HUDEP-2 (cell line): ENCODE data around the gene SCN5A.
"Not testable (repeated sequence)": the region's sequence is repeated elsewhere in the genome, so short reads cannot be mapped to it uniquely, and the experiment has no call there.

Experiments used
- DNase-seq, 76 experiments: peaks; one replicate each; lab custom pipeline; 2025; ENCODE audit not compliant: unreplicated experiment in 76 of 76; lab: John Stamatoyannopoulos, UW

SCN5A gene

GRCh38 chr3:38580450-38581382 is 68.8 kb downstream of the SCN5A start:
- no peak for DNase-seq

DNA sequence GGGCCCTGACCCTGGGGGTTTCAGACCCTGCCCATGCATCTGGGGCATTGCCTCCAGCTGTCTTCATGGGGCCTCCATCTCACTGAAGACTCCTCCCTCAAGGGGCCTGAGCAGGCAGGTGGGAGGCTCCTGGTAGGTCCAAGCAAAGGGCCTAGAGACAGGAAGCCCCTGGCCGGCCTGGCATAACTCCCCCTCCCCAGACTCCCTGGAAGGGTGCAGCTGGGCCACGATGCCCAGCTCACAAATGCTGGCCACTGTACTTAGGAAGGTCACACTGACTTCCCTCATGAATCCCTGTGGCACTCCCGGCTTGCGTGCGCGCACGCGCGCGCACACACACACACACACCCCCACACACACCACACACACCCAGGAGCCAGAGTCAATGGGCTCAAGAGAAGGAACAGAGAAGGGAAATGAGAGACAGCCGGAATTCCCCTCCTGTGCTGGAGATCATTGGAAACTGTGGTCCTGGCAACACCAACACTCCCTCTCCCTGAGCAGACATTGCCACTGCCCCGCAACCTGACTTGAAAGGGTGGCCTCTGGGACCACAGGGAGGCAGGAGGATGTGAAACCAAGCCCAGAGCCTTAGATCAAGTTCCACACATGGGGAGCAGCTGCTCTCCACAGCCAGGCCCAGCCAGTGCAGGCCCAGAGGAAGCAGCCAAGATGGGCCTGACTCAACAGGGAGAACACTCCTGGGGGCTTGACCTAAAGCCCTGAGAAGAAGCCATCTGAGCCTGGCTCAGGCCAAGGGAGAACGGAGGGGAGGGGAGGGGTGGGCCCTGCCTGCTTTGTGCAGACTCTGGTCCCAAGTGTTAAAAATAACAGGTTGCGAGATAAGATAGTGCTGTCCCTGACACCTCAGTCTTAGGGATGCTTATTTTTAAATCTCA is 69.7 kb downstream of the SCN5A start:
- DNase-seq = no peak

- DNase-seq = no peak
Observed at GRCh38 chr3:38579141-38579540, 70.3 kb downstream of the SCN5A start.

DNA sequence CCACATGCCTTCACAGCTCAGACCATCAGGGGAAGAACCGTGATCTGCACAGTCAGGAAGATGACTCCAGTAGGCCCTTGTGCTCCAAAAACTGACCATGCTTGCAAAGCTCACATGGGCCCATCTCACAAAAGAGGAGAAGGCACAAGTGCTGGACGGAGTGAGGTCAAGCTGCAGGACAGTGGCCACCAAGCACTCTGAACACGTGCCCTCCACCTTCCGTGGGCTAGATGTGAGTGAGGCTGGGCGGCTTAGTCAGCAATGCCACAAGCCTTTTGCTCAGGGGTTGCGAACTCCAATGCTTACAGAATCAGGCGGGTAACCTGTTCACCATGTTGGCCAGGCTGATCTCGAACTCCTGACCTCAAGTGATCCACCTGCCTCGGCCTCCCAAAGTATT is 70.9 kb downstream of the SCN5A start:
- no peak for DNase-seq

DNA sequence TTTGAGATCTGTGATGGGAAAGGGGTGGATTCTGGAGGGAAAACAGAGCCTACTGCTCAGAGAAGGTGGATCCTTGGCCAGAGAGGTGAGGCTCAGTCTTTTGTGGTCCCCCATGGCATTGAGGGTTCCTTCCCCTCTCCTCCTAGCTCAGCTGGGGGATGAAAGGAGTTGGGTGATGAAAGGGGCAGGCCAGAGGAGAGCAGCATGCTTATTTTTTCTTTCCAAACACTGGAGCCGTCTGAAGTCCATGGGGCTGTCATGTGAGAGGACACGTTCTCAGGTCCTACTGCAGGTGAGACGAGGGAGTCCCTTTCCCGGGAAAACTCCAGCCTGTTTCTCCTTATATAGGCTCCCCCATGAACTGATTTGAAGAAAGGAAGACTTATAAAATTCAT is 71.4 kb downstream of the SCN5A start:
- DNase-seq = no peak

DNA sequence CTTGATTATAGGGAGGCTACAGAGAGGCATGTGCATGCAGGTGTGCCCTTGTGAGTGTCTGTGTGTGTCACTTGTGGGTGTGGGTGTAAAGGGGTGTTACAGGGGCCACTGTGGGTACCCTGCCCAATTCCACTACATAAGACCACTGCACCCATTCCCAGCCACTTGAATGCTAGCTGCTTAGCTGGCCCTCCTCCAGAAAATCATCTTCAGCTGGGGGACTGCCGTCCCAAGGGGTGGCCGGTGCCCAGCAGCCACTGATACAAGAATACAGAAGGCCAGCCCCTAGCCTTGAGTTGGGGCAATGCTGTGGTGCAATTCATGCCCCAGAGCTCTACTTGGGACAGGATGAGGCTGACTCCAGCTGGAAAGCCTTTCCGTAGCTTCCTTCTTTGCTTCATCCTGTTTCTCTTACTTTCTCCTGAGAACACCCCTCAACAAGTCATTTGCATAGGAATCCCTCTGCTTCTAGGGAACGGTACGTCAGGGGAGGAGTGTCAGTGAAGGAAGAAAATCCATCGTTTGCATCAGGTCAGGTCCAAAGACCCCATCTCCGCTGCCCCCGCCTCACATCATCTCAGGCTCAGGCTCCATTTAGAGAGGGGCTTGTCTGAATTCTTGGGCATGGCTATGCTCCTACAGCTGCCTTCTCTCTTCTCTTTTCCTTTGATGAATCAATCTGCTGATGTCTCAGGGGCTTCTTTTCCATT is 72.0 kb downstream of the SCN5A start:
- DNase-seq = no peak

- DNase-seq = no peak
Observed at GRCh38 chr3:38576526-38577370, 72.7 kb downstream of the SCN5A start.

DNA sequence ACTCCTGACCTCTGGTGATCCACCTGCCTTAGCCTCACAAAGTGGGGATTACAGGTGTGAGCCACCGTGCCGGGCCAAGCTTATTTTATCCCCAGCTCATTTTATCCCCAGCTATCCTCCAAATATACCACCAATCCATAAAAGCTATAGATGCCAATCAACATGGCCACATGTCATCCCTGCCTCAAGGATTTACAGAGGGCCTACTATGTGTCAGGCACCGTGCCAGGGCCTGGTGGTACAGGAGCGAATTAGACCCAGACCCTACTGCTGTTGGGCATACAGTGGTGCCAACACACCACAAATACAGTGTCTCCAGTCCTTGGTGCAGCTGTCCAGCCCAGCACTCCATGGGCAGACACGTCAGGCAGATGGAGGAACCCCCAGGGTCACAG is 73.4 kb downstream of the SCN5A start:
- no peak for DNase-seq

- no peak for DNase-seq
Observed at GRCh38 chr3:38575279-38575843, 74.1 kb downstream of the SCN5A start.

DNA sequence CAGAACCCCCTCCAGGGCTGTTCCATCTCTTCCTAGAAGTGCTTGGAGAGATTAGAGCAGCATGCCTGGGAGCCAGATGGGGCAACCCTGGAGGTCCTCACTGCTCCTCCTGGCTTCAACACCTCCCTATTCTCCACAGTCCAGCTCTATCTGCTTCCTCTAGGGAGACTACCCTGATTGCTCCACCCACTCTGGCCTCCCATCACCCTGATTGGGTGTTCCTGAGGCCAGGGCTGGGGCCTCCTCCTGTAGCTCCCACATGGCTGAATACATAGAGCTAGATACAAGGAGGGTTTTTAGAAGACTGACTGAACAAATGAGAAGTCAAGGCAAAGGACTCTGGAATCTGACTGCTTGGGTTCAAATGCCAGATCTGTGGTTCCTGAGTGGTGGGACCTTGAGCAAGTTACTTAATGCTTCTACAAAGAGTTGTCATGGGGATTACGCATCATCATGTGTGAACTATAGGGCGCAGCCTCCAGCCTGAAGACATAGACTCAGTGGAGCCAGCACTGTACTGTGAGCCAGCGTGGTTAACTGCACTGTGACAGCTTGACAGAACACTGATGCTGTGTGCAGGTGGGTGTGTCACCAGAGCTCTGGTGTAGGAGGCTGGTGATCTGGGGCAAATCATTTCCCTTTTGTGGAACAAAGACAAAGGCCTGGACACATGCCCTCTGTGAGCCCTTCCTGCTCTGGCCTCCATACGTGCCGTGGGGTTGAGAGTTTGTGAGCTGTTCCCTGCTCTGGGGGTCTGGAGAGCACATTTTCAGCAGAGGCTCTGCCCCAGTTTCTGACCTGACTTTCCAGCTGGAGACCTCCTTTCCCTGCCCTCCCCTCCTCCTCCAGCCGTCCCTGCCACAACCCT is 74.8 kb downstream of the SCN5A start:
- DNase-seq = no peak

- DNase-seq = no peak
Observed at GRCh38 chr3:38573556-38573955, 75.9 kb downstream of the SCN5A start.

DNA sequence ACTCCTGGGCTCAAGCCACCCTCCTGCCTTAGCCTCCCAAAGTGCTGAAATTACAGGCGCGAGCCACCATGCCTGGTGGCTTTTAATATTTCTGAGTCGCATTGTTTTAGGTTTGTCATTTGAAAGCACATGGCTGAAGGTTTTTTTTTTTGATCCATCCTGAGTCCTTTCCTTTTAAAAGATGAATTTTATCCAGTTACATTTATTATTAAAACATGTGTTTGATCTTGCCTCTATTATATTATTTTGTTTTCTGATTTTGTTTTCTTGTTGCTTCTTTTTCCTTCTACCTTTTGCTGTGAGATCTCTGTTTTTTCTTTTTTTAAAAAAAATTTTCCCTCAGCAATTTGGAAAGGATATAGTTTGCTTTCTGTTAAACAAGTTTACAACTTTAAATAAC is 76.4 kb downstream of the SCN5A start:
- no peak for DNase-seq

DNA sequence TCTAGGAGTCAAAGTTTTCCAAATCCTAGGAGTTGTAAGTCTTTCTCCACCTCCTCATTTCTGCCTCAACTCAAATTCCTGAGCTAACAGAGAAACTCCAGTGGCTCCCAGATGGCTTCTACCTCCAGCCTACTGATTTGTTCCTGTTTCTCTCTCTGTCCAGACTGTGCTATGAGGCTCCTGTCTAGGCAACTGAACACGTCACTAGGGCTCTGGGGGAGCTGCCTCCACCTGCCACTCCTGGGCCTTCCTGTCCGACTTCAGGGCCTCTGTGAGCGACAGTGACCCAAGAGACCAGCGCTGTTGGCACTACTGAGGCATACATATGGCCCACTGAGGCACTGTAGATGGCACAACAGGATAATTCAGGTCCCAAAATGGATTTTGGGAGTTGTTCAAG is 82.0 kb downstream of the SCN5A start:
- DNase-seq = no peak

DNA sequence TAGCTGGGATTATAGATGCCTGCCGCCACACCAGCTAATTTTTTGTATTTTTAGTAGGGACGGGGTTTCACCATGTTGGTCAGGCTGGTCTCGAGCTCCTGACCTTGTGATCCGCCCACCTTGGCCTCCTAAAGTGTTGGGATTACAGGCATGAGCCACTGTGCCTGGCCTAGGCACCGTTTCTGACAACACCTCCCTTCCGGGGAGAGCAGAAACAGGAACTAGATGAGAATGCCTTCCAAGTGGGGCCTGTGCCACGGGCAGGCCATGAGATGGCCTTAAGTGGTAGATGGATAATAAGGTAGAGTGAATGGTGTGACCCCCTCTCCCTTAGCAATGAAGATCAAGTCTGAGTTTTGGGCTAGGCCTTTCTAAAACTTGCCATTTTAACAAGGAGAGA is 82.7 kb downstream of the SCN5A start:
- DNase-seq = not testable (repeated sequence)

DNA sequence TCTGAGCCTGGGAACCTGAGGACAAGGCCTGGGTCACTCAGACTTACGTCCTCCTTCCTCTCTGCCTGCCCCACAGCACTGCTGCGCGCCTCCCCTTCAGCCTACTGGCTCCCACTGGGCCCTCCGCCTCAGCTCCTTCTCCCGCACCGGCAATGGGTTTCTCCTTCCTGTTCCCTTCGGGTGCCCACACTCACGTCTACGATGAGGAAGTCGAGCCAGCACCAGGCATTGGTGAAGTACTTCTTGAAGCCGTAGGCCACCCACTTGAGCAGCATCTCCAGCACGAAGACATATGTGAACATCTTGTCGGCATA is 83.3 kb downstream of the SCN5A start:
- DNase-seq = no peak

DNA sequence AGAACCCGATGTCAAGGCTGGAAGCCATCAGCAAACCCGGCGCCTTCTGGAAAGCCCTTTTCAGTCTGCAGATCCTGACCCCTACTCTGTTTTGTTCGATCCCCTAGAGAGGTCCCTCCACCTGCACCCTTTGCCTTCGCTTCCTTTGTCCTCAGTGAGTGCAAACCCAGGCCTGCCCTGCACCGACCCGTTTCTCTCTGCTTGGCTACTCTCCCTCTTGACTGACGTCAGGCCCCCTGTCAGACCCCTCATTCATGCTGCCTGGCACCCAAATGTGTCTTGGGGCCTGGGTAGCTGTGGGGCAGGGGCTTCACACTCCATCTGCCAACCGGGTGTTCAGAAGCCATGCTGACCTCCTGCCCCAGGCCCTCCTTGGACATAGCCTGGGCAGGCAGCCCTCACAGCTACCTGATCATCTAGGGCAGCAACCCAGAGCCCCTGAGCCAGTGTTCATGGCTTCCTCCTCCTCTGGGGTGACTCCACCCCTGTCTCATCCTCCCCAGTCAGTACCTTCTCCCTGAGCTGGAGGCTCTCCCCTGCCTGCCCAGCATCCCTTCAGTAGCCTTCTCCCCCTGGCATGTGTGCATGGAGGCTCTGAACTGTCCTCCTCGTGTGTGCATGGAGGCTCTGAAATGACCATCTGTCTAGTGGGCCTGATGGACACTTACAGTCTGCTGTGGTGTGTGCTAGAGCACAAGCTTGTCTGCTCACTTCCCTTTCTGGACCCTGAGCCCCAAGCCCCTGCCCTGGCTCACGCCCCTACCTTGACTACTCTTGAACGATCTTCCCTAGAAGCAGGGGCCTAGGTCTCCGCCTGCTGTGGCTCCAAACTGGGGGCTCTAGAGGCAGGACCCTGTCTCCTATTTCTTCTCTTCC is 83.9 kb downstream of the SCN5A start:
- no peak for DNase-seq

GRCh38 chr3:38564631-38565338 is 84.7 kb downstream of the SCN5A start:
- DNase-seq = no peak

GRCh38 chr3:38563886-38564270 is 85.6 kb downstream of the SCN5A start:
- no peak for DNase-seq
